Measurements from ENCODE around the gene SLC8B1. TPM values are rescaled to one million over a fixed set of nuclear protein-coding genes. Genes with fewer than 3 reads are reported as not detected.
A peak's percentile ranks its signal among the peaks of the same experiment; 100 is the strongest.

The SLC8B1 gene
- total and polyA plus RNA-seq, 2 donors from 2014 or later = 18.6 to 61.5 TPM

DNA sequence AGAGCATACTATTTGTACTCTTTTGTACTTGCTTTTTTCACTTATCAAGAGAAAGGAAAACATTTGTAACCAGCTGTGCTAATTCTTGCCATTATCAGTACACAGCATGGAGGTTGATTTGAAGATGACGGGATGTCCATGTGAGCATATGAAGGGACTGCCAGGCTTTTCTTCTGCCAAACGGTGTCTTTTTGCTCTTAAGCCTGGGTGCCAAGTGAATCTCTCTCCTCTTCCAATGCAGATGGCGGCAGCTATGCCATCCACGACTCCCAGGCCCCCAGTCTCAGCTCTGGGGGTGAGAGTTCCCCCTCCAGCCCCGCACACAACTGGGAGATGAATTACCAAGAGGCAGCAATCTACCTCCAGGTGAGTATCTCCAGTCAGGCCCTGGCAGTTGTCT is 74.8 kb downstream of the SLC8B1 start:
- H3K27ac ChIP-seq (ENCODE audit: low read depth in 2 of 2, low read length in 2 of 2) = peak overlapping the region; percentile 54 to 76
- H3K4me1 ChIP-seq (ENCODE audit: control insufficient read depth in 2 of 3, insufficient read depth in 2 of 3, low read depth in 1 of 3, low read length in 3 of 3) = peaks cover 7 to 33% (median 33%) of the 10 kb centered on the region in 3 donors
- DNase-seq (no peak), FAIRE-seq (no peak)
- TF ChIP-seq, protein P1, sequence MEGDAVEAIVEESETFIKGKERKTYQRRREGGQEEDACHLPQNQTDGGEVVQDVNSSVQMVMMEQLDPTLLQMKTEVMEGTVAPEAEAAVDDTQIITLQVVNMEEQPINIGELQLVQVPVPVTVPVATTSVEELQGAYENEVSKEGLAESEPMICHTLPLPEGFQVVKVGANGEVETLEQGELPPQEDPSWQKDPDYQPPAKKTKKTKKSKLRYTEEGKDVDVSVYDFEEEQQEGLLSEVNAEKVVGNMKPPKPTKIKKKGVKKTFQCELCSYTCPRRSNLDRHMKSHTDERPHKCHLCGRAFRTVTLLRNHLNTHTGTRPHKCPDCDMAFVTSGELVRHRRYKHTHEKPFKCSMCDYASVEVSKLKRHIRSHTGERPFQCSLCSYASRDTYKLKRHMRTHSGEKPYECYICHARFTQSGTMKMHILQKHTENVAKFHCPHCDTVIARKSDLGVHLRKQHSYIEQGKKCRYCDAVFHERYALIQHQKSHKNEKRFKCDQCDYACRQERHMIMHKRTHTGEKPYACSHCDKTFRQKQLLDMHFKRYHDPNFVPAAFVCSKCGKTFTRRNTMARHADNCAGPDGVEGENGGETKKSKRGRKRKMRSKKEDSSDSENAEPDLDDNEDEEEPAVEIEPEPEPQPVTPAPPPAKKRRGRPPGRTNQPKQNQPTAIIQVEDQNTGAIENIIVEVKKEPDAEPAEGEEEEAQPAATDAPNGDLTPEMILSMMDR (IDR thresholded peaks at IDR 0.05; ENCODE audit: borderline replicate concordance, extremely low read depth, insufficient read depth) = no peak
- peaks cover 0 to under 1% (median 0%) of the 10 kb centered on the region in 3 donors for H3K36me3 ChIP-seq (ENCODE audit: control insufficient read depth in 2 of 3, insufficient read depth in 3 of 3, low read length in 3 of 3)
- no peaks in the 10 kb centered on the region for H3K27me3 ChIP-seq (ENCODE audit: control insufficient read depth, insufficient read depth, low read length)
- intact Hi-C loops (cut with DNase I) = no loop called here
- H3K4me3 ChIP-seq (ENCODE audit: low read length in 3 of 3) = peak overlapping the region in 1 of 3 donors; percentile 22
- H3K9ac ChIP-seq (ENCODE audit: low read length in 3 of 3) = no peak overlapping the region
- H3K9me3 ChIP-seq (ENCODE audit: control insufficient read depth in 2 of 3, insufficient read depth in 1 of 3, low read length in 3 of 3) = no peaks in the 10 kb centered on the region

DNA sequence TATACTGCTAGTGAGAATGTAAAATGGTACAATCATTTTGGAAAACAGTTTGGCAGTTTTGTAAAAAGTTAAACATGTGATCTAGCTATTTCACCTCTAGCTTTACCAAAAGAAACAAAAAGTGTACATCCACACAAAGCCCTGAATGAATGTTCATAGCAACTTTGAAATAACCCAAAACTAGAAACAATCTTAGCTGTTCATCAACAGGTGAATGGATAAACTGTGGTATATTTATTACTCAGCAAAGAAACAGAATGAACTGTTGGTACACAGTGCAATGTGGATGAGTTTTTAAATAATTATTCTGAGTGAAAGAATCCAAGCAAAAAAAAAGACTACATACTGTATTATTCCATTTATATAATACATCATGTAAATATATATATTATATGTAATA is 77.3 kb downstream of the SLC8B1 start:
- Histone ChIP-seq H3K4me3 (ENCODE audit: low read length in 3 of 3) (no peak overlapping the region), H3K4me1 (ENCODE audit: control insufficient read depth in 2 of 3, insufficient read depth in 2 of 3, low read depth in 1 of 3, low read length in 3 of 3) (peaks cover 6 to 28% (median 28%) of the 10 kb centered on the region in 3 donors), H3K27ac (ENCODE audit: low read depth in 2 of 2, low read length in 2 of 2) (no peak overlapping the region), H3K36me3 (ENCODE audit: control insufficient read depth in 2 of 3, insufficient read depth in 3 of 3, low read length in 3 of 3) (peaks cover 0 to 12% (median 3%) of the 10 kb centered on the region in 3 donors), H3K9ac (ENCODE audit: low read length in 3 of 3) (no peak overlapping the region), H3K9me3 (ENCODE audit: control insufficient read depth in 2 of 3, insufficient read depth in 1 of 3, low read length in 3 of 3) (peaks cover 0 to 5% (median 0%) of the 10 kb centered on the region in 3 donors), H3K27me3 (ENCODE audit: control insufficient read depth, insufficient read depth, low read length) (no peaks in the 10 kb centered on the region)
- FAIRE-seq = no peak
- intact Hi-C loops (cut with DNase I) = no loop called here
- no peak for DNase-seq
- TF ChIP-seq, protein P1 (IDR thresholded peaks at IDR 0.05; ENCODE audit: borderline replicate concordance, extremely low read depth, insufficient read depth) = no peak

DNA sequence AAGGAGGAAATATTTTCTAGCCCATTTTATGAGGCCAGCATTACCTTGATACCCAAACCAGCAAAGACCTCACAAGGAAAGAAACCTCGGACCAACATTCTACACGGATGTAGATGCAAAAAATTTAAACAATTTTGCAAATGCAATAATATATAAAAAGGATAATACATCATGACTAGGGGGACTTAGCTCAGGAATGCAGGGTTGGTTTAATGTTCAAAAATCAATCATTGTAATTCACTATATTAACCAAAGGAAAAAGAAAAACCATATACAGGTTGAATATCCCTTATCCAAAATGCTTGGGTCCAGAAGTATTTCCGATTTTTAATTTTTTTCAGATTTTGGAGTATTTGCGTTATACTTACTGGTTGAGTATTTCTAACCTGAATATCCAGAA is 80.6 kb downstream of the SLC8B1 start:
- no peak overlapping the region for H3K27ac ChIP-seq (ENCODE audit: low read depth in 2 of 2, low read length in 2 of 2)
- TF ChIP-seq, protein P1 (IDR thresholded peaks at IDR 0.05; ENCODE audit: borderline replicate concordance, extremely low read depth, insufficient read depth) = no peak
- H3K27me3 ChIP-seq (ENCODE audit: control insufficient read depth, insufficient read depth, low read length) = no peaks in the 10 kb centered on the region
- intact Hi-C loops (cut with DNase I) = no loop called here
- H3K4me3 ChIP-seq (ENCODE audit: low read length in 3 of 3) = no peak overlapping the region
- no peak for FAIRE-seq
- H3K9me3 ChIP-seq (ENCODE audit: control insufficient read depth in 2 of 3, insufficient read depth in 1 of 3, low read length in 3 of 3) = peaks cover 0 to 5% (median 0%) of the 10 kb centered on the region in 3 donors
- H3K9ac ChIP-seq (ENCODE audit: low read length in 3 of 3) = no peak overlapping the region
- H3K36me3 ChIP-seq (ENCODE audit: control insufficient read depth in 2 of 3, insufficient read depth in 3 of 3, low read length in 3 of 3) = peaks cover 0 to 25% (median 10%) of the 10 kb centered on the region in 3 donors
- H3K4me1 ChIP-seq (ENCODE audit: control insufficient read depth in 2 of 3, insufficient read depth in 2 of 3, low read depth in 1 of 3, low read length in 3 of 3) = peaks cover 2 to 21% (median 10%) of the 10 kb centered on the region in 3 donors
- no peak for DNase-seq
